GM21528 (cell line): ENCODE results near the gene AFF4.

ENCODE experiments used
- ATAC-seq: cut with Tn5 transposase; IDR thresholded peaks from one replicate; pipeline ENCODE4 v1.9.1; 2021; ENCODE audit warnings: mild to moderate bottlenecking, moderate library complexity; ENCODE audit not compliant: unreplicated experiment, low FRiP score

The AFF4 gene

GRCh38 chr5:132895719-132896305 lies 67.6 kb downstream of the AFF4 start:
- ATAC-seq, result no peak

GRCh38 chr5:132890817-132891216 lies 72.6 kb downstream of the AFF4 start:
- ATAC-seq, result no peak

GRCh38 chr5:132889501-132889900 lies 73.9 kb downstream of the AFF4 start:
- no peak for ATAC-seq

GRCh38 chr5:132887283-132887682 lies 76.2 kb downstream of the AFF4 start:
- no peak for ATAC-seq

GRCh38 chr5:132886064-132886823 lies 77.2 kb downstream of the AFF4 start:
- ATAC-seq, result no peak

- no peak for ATAC-seq
Observed at GRCh38 chr5:132884548-132884947, 78.9 kb downstream of the AFF4 start.

- no peak for ATAC-seq
Observed at GRCh38 chr5:132883261-132883834, 80.1 kb downstream of the AFF4 start.

- no peak for ATAC-seq
Observed at GRCh38 chr5:132877938-132878337, 85.5 kb downstream of the AFF4 start.

GRCh38 chr5:132877466-132877865 lies 86.0 kb downstream of the AFF4 start:
- no peak for ATAC-seq

GRCh38 chr5:132876020-132876759 lies 87.2 kb downstream of the AFF4 start:
- ATAC-seq, result no peak

GRCh38 chr5:132873930-132874271 lies 89.5 kb downstream of the AFF4 start:
- no peak for ATAC-seq

GRCh38 chr5:132873119-132873929 lies 90.1 kb downstream of the AFF4 start, which contains the start of gene LEAP2:
Gene LEAP2, plus strand, starts transcription at chr5:132873668. Its CDS starts 27 bp downstream, at chr5:132873695.
- no peak for ATAC-seq

GRCh38 chr5:132872788-132873118 lies 90.7 kb downstream of the AFF4 start:
- ATAC-seq, result no peak

GRCh38 chr5:132871459-132872284 lies 91.8 kb downstream of the AFF4 start:
- no peak for ATAC-seq

GRCh38 chr5:132870801-132871200 lies 92.6 kb downstream of the AFF4 start:
- no peak for ATAC-seq

GRCh38 chr5:132868754-132869153 lies 94.7 kb downstream of the AFF4 start:
- ATAC-seq, result no peak

- ATAC-seq, result peak; percentile 26
Observed at GRCh38 chr5:132867046-132867451, 96.4 kb downstream of the AFF4 start.

- peak; percentile 98 for ATAC-seq
Observed at GRCh38 chr5:132866342-132867045, 96.9 kb downstream of the AFF4 start, which contains the start of the genes GDF9 and UQCRQ. Gene GDF9, minus strand, starts transcription at chr5:132866469. Its CDS starts 1,936 bp downstream, at chr5:132864533. Gene UQCRQ, plus strand, starts transcription at chr5:132866642. Its CDS starts 240 bp downstream, at chr5:132866882.
